ENCODE data around the gene PIGU. TPM values are rescaled to one million over a fixed set of nuclear protein-coding genes. Genes with fewer than 3 reads are reported as not detected.

PIGU gene
- total and polyA plus RNA-seq, 3 experiments from 2014 or later, result 24.9 to 33.0 (median 26.3) TPM

DNA sequence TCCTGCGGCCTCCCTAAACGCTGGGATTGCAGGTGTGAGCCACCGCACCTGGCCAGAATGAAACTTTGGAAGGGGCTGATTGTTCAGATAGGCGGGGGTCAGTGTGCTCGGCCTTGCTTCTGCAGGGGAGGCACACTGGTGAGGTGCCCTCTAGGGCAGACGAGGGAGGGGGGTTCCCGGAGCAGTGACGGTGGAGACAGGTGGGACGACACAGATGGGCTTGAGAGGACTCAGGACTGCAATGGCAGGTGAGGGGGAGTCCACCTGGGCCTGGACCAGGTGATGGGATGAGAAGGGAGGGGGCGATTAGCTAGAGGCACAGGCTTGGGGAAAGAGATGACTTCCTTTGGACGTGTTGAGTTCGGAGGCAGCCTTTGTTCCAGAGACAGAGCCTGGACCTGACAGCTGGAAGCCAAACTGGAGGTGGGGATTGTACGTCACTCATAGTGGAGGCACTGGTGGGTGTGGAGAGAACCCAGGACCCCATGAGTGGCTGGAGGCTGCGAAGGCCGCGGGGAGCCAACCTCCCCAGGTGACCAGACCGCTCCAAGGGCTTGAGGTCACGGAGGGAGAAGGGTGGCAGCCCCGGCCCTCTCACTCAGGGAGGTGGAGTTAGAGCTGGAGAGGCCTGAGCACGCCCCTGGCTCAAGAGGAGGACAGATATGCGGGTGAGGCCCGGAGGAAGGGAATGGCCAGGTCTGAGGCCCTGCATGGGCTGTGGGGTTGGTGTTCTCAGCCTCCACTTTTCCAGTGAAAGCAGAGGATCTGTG is 128.9 kb downstream of the PIGU start:
- Histone ChIP-seq H3K27ac (ENCODE audit: low read depth, low read length) (no peak overlapping the region), H3K4me1 (ENCODE audit: insufficient read depth, low read length) (no peaks in the 10 kb centered on the region), H3K36me3 (ENCODE audit: insufficient read depth, low read length) (no peaks in the 10 kb centered on the region), H3K9me3 (ENCODE audit: low read length) (no peaks in the 10 kb centered on the region), H3K27me3 (ENCODE audit: insufficient read depth, low read length, poor library complexity, severe bottlenecking) (no peaks in the 10 kb centered on the region), H3K4me3 (ENCODE audit: low read length) (no peak overlapping the region)
- Mint-ChIP-seq H3K4me3 (no peak overlapping the region), H3K9me3 (no peaks in the 10 kb centered on the region), H3K27ac (peak overlapping the region in 1 of 8 donors; percentile 8), H3K4me1 (peaks cover 3 to 17% (median 15%) of the 10 kb centered on the region in 3 donors), H3K36me3 (peaks cover 0 to 3% (median 0%) of the 10 kb centered on the region in 3 donors), H3K27me3 (peaks cover 0 to 2% of the 10 kb centered on the region in 2 donors)
- DNase-seq, result no peak
- ChIA-PET CTCF (no interaction called here), POLR2A (interaction anchor here (0.5 kb wide), 2 partner anchors 58 to 95 kb away, joined by 3 read pairs; no protein-coding TSS in a partner anchor)

DNA sequence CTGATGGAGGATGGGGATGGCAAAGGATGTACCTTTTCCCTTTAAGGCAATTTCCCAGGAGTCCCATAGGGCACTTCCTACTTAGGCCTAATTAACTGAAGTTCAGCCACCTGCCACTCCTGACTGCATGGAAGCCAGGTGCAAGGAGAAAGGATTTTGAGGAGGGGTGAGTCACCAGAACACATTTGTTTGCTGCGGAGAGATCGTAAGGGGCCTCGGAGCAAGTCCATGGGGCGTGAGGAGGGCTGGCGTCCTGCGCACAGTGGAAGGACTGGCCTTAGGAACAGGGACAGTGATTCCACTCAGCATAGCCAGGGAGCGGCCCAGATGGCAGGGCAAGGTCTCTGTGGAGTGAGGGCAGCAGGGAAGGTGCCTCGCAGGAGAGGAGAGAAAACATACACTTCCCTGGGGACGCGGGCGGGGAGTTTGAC is 130.1 kb downstream of the PIGU start:
- peaks cover 3 to 21% (median 19%) of the 10 kb centered on the region in 3 donors for H3K4me1 Mint-ChIP-seq
- CTCF ChIA-PET, result no interaction called here

DNA sequence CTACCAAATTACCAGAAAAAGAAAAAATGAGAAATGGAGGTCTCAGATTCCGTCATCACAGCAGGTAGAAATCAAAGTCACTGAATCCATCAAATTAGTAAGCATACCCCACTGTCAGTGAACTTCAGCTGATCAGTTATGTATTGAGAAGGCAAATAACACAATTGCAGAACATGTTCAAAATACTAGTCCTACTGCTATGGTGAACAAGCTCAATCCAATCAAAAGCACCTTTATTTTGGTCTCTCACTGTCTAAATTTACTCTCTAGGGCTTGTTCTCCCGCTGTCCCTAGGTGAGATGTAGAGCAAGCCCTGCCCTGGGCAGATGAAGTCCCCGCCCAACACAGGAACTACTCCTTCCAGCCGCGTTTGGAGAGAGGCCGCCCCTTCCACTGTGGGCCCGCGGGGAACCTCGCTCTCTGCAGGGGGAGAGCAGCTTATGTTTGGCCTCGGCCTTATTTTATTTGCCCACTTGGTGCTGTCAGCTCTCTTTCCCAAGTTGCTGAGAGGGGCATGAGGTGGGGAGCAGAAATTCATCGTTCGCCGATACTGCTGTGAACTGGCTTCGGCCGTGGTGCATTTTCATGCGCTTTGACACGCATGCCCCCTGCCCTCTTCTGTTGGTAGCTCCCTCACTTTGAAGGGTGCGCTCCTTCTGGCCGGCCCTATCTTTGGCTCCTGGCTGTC is 132.6 kb downstream of the PIGU start:
- Histone ChIP-seq H3K4me3 (ENCODE audit: low read length) (no peak overlapping the region), H3K36me3 (ENCODE audit: insufficient read depth, low read length) (peaks cover 10% of the 10 kb centered on the region), H3K27ac (ENCODE audit: low read depth, low read length) (no peak overlapping the region), H3K4me1 (ENCODE audit: insufficient read depth, low read length) (peaks cover 13% of the 10 kb centered on the region), H3K9me3 (ENCODE audit: low read length) (no peaks in the 10 kb centered on the region), H3K27me3 (ENCODE audit: insufficient read depth, low read length, poor library complexity, severe bottlenecking) (no peaks in the 10 kb centered on the region)
- Mint-ChIP-seq H3K9me3 (no peaks in the 10 kb centered on the region), H3K27ac (peak overlapping the region in 2 of 8 donors; percentile 57 to 73), H3K36me3 (peaks cover 0 to 23% (median 15%) of the 10 kb centered on the region in 3 donors), H3K4me1 (peaks cover 18 to 42% (median 36%) of the 10 kb centered on the region in 3 donors), H3K27me3 (peaks cover 0 to 2% of the 10 kb centered on the region in 2 donors), H3K4me3 (peak overlapping the region in 4 of 7 donors; percentile 19 to 82 (median 62))
- ChIA-PET CTCF (interaction anchor here (1.0 to 2.5 kb wide), 3 partner anchors 29 to 225 kb away, joined by 3 to 7 read pairs (median 4); partner anchors contain the start of gene DYNLRB1), POLR2A (no interaction called here)
- DNase-seq, result peak in 1 of 5 donors; percentile 19

More for the DNA sequence above, 130.1 kb downstream of the PIGU start:
- H3K4me1 ChIP-seq (ENCODE audit: insufficient read depth, low read length), result peaks cover 2% of the 10 kb centered on the region
- peaks cover 0 to 3% (median 3%) of the 10 kb centered on the region in 3 donors for H3K36me3 Mint-ChIP-seq
- H3K9me3 Mint-ChIP-seq, result no peaks in the 10 kb centered on the region
- no peaks in the 10 kb centered on the region for H3K36me3 ChIP-seq (ENCODE audit: insufficient read depth, low read length)
- no peak overlapping the region for H3K4me3 Mint-ChIP-seq
- no peaks in the 10 kb centered on the region for H3K27me3 ChIP-seq (ENCODE audit: insufficient read depth, low read length, poor library complexity, severe bottlenecking)
- POLR2A ChIA-PET, result no interaction called here
- H3K4me3 ChIP-seq (ENCODE audit: low read length), result no peak overlapping the region
- H3K27ac Mint-ChIP-seq, result peak overlapping the region in 2 of 8 donors; percentile 18 to 72
- no peak overlapping the region for H3K27ac ChIP-seq (ENCODE audit: low read depth, low read length)
- H3K27me3 Mint-ChIP-seq, result peaks cover 0 to 2% of the 10 kb centered on the region in 2 donors
- DNase-seq, result no peak
- H3K9me3 ChIP-seq (ENCODE audit: low read length), result no peaks in the 10 kb centered on the region

DNA sequence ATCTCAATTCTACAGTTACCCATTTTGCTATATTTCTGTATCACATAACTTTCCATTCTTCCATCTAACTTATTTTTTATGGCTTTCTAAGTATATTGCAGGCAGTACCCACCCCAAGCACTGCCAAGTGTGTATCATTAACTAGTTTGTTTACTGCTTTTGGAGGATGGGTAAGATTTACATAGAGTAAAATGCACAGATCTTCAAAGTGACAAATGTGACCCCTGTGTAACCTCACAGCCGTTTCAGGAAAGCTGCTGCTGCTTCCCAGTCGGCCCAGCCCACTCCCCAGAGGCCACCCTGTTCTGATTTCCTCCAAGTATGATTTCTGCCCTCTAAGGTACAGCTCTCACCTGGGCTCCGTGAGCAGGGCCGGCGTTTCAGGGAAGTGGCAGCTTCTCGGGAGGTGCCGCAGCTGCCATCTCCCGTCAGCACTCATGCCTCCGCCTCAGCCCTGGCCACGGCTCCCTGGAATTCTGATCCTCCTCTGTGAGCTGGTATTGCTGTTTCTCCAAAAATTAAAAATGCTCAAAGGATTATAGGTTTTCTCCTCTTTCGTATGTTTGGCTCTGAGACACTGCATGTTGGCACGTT is 133.3 kb downstream of the PIGU start:
- H3K9me3 ChIP-seq (ENCODE audit: low read length), result no peaks in the 10 kb centered on the region
- H3K36me3 Mint-ChIP-seq, result peaks cover 0 to 30% (median 15%) of the 10 kb centered on the region in 3 donors
- H3K27me3 Mint-ChIP-seq, result peaks cover 0 to 2% of the 10 kb centered on the region in 2 donors
- peak overlapping the region in 4 of 8 donors; percentile 14 to 83 (median 77) for H3K27ac Mint-ChIP-seq
- H3K4me3 ChIP-seq (ENCODE audit: low read length), result no peak overlapping the region
- H3K4me3 Mint-ChIP-seq, result peak overlapping the region in 1 of 7 donors; percentile 55
- DNase-seq, result no peak
- CTCF ChIA-PET, result interaction anchor here (1.0 to 2.5 kb wide), 3 partner anchors 28 to 226 kb away, joined by 3 to 7 read pairs (median 4); partner anchors contain the start of gene DYNLRB1
- peaks cover 10% of the 10 kb centered on the region for H3K36me3 ChIP-seq (ENCODE audit: insufficient read depth, low read length)
- no peaks in the 10 kb centered on the region for H3K27me3 ChIP-seq (ENCODE audit: insufficient read depth, low read length, poor library complexity, severe bottlenecking)
- H3K4me1 Mint-ChIP-seq, result peaks cover 18 to 43% (median 36%) of the 10 kb centered on the region in 3 donors
- H3K27ac ChIP-seq (ENCODE audit: low read depth, low read length), result no peak overlapping the region
- no peaks in the 10 kb centered on the region for H3K9me3 Mint-ChIP-seq
- H3K4me1 ChIP-seq (ENCODE audit: insufficient read depth, low read length), result peaks cover 13% of the 10 kb centered on the region
- POLR2A ChIA-PET, result no interaction called here

DNA sequence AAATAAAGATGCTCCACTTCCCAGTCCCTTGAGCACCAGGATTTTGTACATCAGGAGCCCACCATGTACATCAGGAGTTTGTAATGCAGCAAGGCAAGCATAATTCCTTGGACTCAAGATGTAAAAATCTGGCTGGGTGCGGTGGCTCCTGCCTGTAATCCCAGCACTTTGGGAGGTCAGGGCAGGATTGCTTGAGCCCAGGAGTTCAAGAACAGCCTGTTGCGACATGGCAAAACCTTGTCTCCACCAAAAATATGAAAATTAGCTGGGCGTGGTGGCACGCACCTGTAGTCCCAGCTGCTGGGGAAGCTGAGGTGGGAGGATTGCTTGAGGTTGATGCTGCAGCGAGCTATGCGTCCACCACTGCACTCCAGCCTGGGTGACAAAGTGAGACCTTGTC is 134.5 kb downstream of the PIGU start:
- H3K4me3 ChIP-seq (ENCODE audit: low read length), result no peak overlapping the region
- CTCF ChIA-PET, result no interaction called here
- peaks cover 10% of the 10 kb centered on the region for H3K36me3 ChIP-seq (ENCODE audit: insufficient read depth, low read length)
- no peaks in the 10 kb centered on the region for H3K27me3 ChIP-seq (ENCODE audit: insufficient read depth, low read length, poor library complexity, severe bottlenecking)
- no peaks in the 10 kb centered on the region for H3K9me3 ChIP-seq (ENCODE audit: low read length)
- peaks cover 13% of the 10 kb centered on the region for H3K4me1 ChIP-seq (ENCODE audit: insufficient read depth, low read length)
- Mint-ChIP-seq H3K27me3 (peaks cover 0 to 2% of the 10 kb centered on the region in 2 donors), H3K4me3 (no peak overlapping the region), H3K4me1 (peaks cover 18 to 45% (median 36%) of the 10 kb centered on the region in 3 donors), H3K36me3 (peaks cover 0 to 36% (median 15%) of the 10 kb centered on the region in 3 donors), H3K9me3 (no peaks in the 10 kb centered on the region), H3K27ac (peak overlapping the region in 4 of 8 donors; percentile 42 to 94 (median 93))
- no peak for DNase-seq
- POLR2A ChIA-PET, result no interaction called here
- H3K27ac ChIP-seq (ENCODE audit: low read depth, low read length), result no peak overlapping the region

DNA sequence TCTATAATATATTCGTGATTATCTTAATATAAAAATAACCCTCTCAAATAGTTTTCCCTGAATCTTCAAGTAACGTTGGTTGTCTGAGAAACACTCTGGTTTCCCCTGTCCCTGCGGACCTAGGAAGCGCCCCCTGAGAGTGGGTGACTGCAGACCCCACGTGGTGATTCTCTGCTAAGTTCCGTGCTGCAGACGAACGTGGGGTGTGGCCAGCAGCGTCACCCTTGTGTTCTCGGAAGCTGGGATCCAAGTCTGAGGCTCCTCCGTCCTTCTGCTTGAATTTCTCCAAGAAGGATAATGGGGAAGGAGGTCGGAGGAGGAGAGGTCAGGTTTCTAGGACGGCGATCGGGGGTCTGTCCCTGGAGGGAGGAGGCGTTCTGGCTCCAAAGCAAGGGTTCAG is 135.0 kb downstream of the PIGU start:
- Mint-ChIP-seq H3K4me3 (peak overlapping the region in 2 of 7 donors; percentile 19 to 50), H3K9me3 (no peaks in the 10 kb centered on the region), H3K27ac (peak overlapping the region; percentile 38 to 97 (median 91)), H3K27me3 (peaks cover 0 to 2% of the 10 kb centered on the region in 2 donors), H3K36me3 (peaks cover 0 to 41% (median 18%) of the 10 kb centered on the region in 3 donors), H3K4me1 (peaks cover 21 to 49% (median 36%) of the 10 kb centered on the region in 3 donors)
- CTCF ChIA-PET, result interaction anchor here (1.1 kb wide), 1 partner anchor 166 kb away, joined by 3 read pairs; no protein-coding TSS in a partner anchor
- Histone ChIP-seq H3K9me3 (ENCODE audit: low read length) (no peaks in the 10 kb centered on the region), H3K27me3 (ENCODE audit: insufficient read depth, low read length, poor library complexity, severe bottlenecking) (no peaks in the 10 kb centered on the region), H3K4me3 (ENCODE audit: low read length) (no peak overlapping the region), H3K27ac (ENCODE audit: low read depth, low read length) (peak overlapping the region; percentile 48), H3K36me3 (ENCODE audit: insufficient read depth, low read length) (peaks cover 14% of the 10 kb centered on the region), H3K4me1 (ENCODE audit: insufficient read depth, low read length) (peaks cover 13% of the 10 kb centered on the region)
- POLR2A ChIA-PET, result no interaction called here
- no peak for DNase-seq

DNA sequence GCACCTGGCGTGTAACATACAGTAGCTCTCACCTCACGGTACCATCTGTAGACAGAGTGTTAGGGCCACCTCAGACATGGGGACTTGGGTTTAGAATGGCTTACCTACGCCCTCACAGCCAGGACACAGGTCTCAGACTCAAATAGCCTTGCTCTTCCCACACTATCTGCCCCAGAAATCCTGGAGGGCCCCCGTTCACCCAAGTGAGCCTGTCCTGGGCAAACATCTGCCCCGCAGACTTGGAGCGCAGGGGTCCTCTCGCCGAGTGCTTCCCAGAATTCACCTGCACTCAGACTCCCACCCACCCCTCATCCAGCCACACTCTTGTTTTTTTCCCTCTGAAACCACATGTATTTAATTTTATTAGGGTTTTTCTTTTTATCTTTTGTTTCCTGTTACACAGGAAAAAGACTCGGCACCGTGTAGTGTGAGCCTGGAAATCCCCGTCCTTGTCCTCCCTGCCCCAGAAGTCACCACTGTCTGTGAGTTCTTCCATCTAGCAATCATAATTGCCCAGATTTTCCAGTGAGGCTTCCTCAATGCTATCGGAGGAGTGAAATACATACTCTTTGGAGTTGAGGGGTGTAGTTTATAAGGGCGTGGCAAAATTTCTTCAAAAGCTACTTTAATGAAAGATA is 135.5 kb downstream of the PIGU start:
- H3K27me3 Mint-ChIP-seq, result peaks cover 0 to 2% of the 10 kb centered on the region in 2 donors
- Histone ChIP-seq H3K36me3 (ENCODE audit: insufficient read depth, low read length) (peaks cover 17% of the 10 kb centered on the region), H3K4me3 (ENCODE audit: low read length) (no peak overlapping the region), H3K27ac (ENCODE audit: low read depth, low read length) (peak overlapping the region; percentile 48), H3K9me3 (ENCODE audit: low read length) (no peaks in the 10 kb centered on the region), H3K4me1 (ENCODE audit: insufficient read depth, low read length) (peaks cover 13% of the 10 kb centered on the region), H3K27me3 (ENCODE audit: insufficient read depth, low read length, poor library complexity, severe bottlenecking) (no peaks in the 10 kb centered on the region)
- H3K4me3 Mint-ChIP-seq, result peak overlapping the region in 6 of 7 donors; percentile 13 to 75 (median 60)
- ChIA-PET CTCF (interaction anchor here (0.8 to 2.0 kb wide), 4 partner anchors 21 to 228 kb away, joined by 3 to 4 read pairs (median 3); no protein-coding TSS in a partner anchor), POLR2A (no interaction called here)
- H3K36me3 Mint-ChIP-seq, result peaks cover 0 to 45% (median 18%) of the 10 kb centered on the region in 3 donors
- H3K27ac Mint-ChIP-seq, result peak overlapping the region; percentile 50 to 97 (median 93)
- H3K4me1 Mint-ChIP-seq, result peaks cover 21 to 49% (median 36%) of the 10 kb centered on the region in 3 donors
- peak in 2 of 5 donors; percentile 21 to 30 for DNase-seq
- no peaks in the 10 kb centered on the region for H3K9me3 Mint-ChIP-seq

Data from CD8-positive, alpha-beta memory T cell (primary cell).